SK-N-SH (cell line): ENCODE measurements around the gene TMEM132D. TPM values are rescaled to one million over a fixed set of nuclear protein-coding genes. Genes with fewer than 3 reads are reported as not detected.

Experiments
- CTCF ChIA-PET: fragments of 300-600, 350-600 bp; formaldehyde crosslinking; extraction: SDS; loops from one replicate; lab custom pipeline; 2021; lab: Yijun Ruan, JAX
- POLR2A ChIA-PET: fragments of 350-600 bp; sonication (Branson Sonifier 250); formaldehyde crosslinking; extraction: SDS; loops from one replicate; lab custom pipeline; 2020; ENCODE audit warnings: antibody characterized with exemption, inconsistent platforms; lab: Yijun Ruan, JAX
- DNase-seq: peaks from one replicate; pipeline ENCODE4 v3.0.0; 2012
- H2AFZ ChIP-seq: fragments of 200-600 bp; sonication (generic); 2 replicates; pipeline ENCODE4 v1.8.1; 2016; ENCODE audit warnings: antibody characterized with exemption, mild to moderate bottlenecking, low read depth
- H3F3A ChIP-seq: fragments of 200-600 bp; sonication (generic); replicated peaks from 2 replicates; pipeline ENCODE3; 2016; ENCODE audit warnings: antibody characterized with exemption, mild to moderate bottlenecking; ENCODE audit not compliant: insufficient read depth
- H3K27ac ChIP-seq, 2 experiments: fragments of 200-500 bp in 1 of 2; fragments of 200-600 bp in 1 of 2; sonication (Bioruptor generic) in 1 of 2; sonication (generic), shearing (Covaris generic) in 1 of 2; 2 replicates each; pipeline versions ENCODE4 v1.5.1 to v1.6.1; 2014 to 2016; ENCODE audit warnings: low read depth in 2 of 2, inconsistent platforms in 1 of 2, low read length in 1 of 2, mild to moderate bottlenecking in 1 of 2, mixed read lengths in 1 of 2
- H3K27me3 ChIP-seq: fragments of 200-600 bp; sonication (generic), shearing (Covaris generic); 2 replicates; pipeline ENCODE4 v1.6.1; 2016; ENCODE audit warnings: mixed run types; ENCODE audit not compliant: insufficient read depth
- H3K36me3 ChIP-seq, 2 experiments: fragments of 200-500 bp in 1 of 2; fragments of 200-600 bp in 1 of 2; sonication (Bioruptor generic) in 1 of 2; sonication (generic) in 1 of 2; replicated peaks in 1 of 2; 2 replicates each; pipeline versions ENCODE3 to v1.5.1; 2014 to 2016; ENCODE audit warnings: low read length in 1 of 2, mild to moderate bottlenecking in 1 of 2; ENCODE audit not compliant: insufficient read depth in 2 of 2, control insufficient read depth in 1 of 2
- H3K4me1 ChIP-seq, 2 experiments: fragments of 200-500 bp in 1 of 2; fragments of 200-600 bp in 1 of 2; sonication (Bioruptor generic) in 1 of 2; sonication (generic), shearing (Covaris generic) in 1 of 2; 2 replicates each; pipeline versions ENCODE4 v1.5.1 to v1.6.1; 2014 to 2016; ENCODE audit warnings: low read depth in 1 of 2, low read length in 1 of 2, mixed run types in 1 of 2; ENCODE audit not compliant: insufficient read depth in 2 of 2, control insufficient read depth in 1 of 2
- H3K4me2 ChIP-seq: fragments of 200-600 bp; sonication (generic), shearing (Covaris generic); 2 replicates; pipeline ENCODE4 v1.6.1; 2017; ENCODE audit warnings: mixed run types
- H3K4me3 ChIP-seq, 2 experiments: fragments of 200-500 bp in 1 of 2; fragments of 200-600 bp in 1 of 2; sonication (Bioruptor generic) in 1 of 2; sonication (generic), shearing (Covaris generic) in 1 of 2; 2 replicates each; pipeline versions ENCODE4 v1.5.1 to v1.8.1; 2014 to 2016; ENCODE audit warnings: low read depth in 2 of 2, inconsistent platforms in 1 of 2, low read length in 1 of 2, mild to moderate bottlenecking in 1 of 2, mixed read lengths in 1 of 2, moderate library complexity in 1 of 2
- H3K79me2 ChIP-seq: fragments of 200-600 bp; sonication (generic); 2 replicates; pipeline ENCODE4 v1.8.1; 2017; ENCODE audit warnings: mild to moderate bottlenecking; ENCODE audit not compliant: insufficient read depth
- H3K9ac ChIP-seq: fragments of 200-600 bp; sonication (generic); 2 replicates; pipeline ENCODE4 v1.6.1; 2017; ENCODE audit warnings: mixed run types
- H3K9me2 ChIP-seq: fragments of 200-600 bp; sonication (generic); 2 replicates; pipeline ENCODE4 v1.6.1; 2017; ENCODE audit warnings: mixed run types
- H3K9me3 ChIP-seq: fragments of 200-600 bp; sonication (generic); 2 replicates; pipeline ENCODE4 v1.6.1; 2017; ENCODE audit warnings: mixed run types, mild to moderate bottlenecking, moderate library complexity
- H4K20me1 ChIP-seq: fragments of 200-600 bp; sonication (generic); 2 replicates; pipeline ENCODE4 v1.6.1; 2017; ENCODE audit warnings: mild to moderate bottlenecking, mixed run types; ENCODE audit not compliant: insufficient read depth
- CHD2 ChIP-seq: fragments of 150-350 bp; IDR thresholded peaks from 2 replicates; pipeline ENCODE4 v1.6.1; 2018; ENCODE audit warnings: low read length; ENCODE audit not compliant: partially characterized antibody
- ELF1 ChIP-seq: IDR thresholded peaks from 2 replicates; pipeline ENCODE4 v1.4.0; 2012
- EZH2phosphoT487 ChIP-seq: fragments of 200-600 bp; sonication (generic); IDR thresholded peaks from 2 replicates; pipeline ENCODE4 v1.6.1; 2017; ENCODE audit warnings: low read depth, mixed run types, mild to moderate bottlenecking, antibody characterized with exemption, moderate library complexity, borderline replicate concordance
- GABPA ChIP-seq: IDR thresholded peaks from 2 replicates; pipeline ENCODE4 v1.4.0; 2012; ENCODE audit warnings: low read depth, mild to moderate bottlenecking
- GATA2 ChIP-seq: sonication (generic); formaldehyde crosslinking; IDR thresholded peaks from 2 replicates; pipeline ENCODE4 v1.5.0; 2020; ENCODE audit warnings: mild to moderate bottlenecking, missing genetic modification reagents
- JUND ChIP-seq: IDR thresholded peaks from 2 replicates; pipeline ENCODE4 v1.4.0; 2012
- MEF2A ChIP-seq: IDR thresholded peaks from 2 replicates; pipeline ENCODE4 v1.4.0; 2012; ENCODE audit warnings: low read depth, borderline replicate concordance
- MXI1 ChIP-seq: IDR thresholded peaks from 2 replicates; pipeline ENCODE4 v1.6.1; 2012; ENCODE audit warnings: mild to moderate bottlenecking, low read depth, low read length, improper control_type of control experiment
- RCOR1 ChIP-seq: fragments of 150-350 bp; IDR thresholded peaks from 2 replicates; pipeline ENCODE4 v1.6.1; 2017; ENCODE audit warnings: antibody characterized with exemption, low read length
- RXRA ChIP-seq: IDR thresholded peaks from 2 replicates; pipeline ENCODE4 v1.4.0; 2012; ENCODE audit warnings: low read depth, mild to moderate bottlenecking, borderline replicate concordance
- SIN3A ChIP-seq: IDR thresholded peaks from 2 replicates; pipeline ENCODE4 v1.6.1; 2012; ENCODE audit warnings: low read depth, mild to moderate bottlenecking, low read length, moderate library complexity, borderline replicate concordance
- WGBS: methylation state at CpG from one replicate; pipeline ENCODE4 v1.1.6; 2017; ENCODE audit warnings: low lambda C conversion rate; 5-methylcytosine and 5-hydroxymethylcytosine counted together
- polyA plus RNA-seq, 3 experiments: library from polyadenylated mRNA; depleted of rRNA; stranded (reverse); fragments of >200 nt; gene quantifications; 2 replicates each; pipeline ENCODE4 v1.2.3, GENCODE V29; 2012
- TF ChIP-seq, protein P1 (sequence below): fragments of 150-350 bp; IDR thresholded peaks from 2 replicates; pipeline ENCODE4 v1.6.1; 2016; ENCODE audit warnings: mild to moderate bottlenecking, low read depth, low read length
- TF ChIP-seq, protein P2 (sequence below): IDR thresholded peaks from 2 replicates; pipeline ENCODE4; 2012
- TF ChIP-seq, protein P3 (sequence below): IDR thresholded peaks from 2 replicates; pipeline ENCODE4 v1.4.0; 2012; ENCODE audit warnings: low read depth
- TF ChIP-seq, protein P4 (sequence below): IDR thresholded peaks from 2 replicates; pipeline ENCODE4 v1.6.1; 2012; ENCODE audit warnings: mild to moderate bottlenecking, low read depth, low read length, moderate library complexity
- TF ChIP-seq, protein P5 (sequence below): fragments of 150-350 bp; IDR thresholded peaks from 2 replicates; pipeline ENCODE4 v1.6.1; 2017; ENCODE audit warnings: antibody characterized with exemption, low read length, low read depth, borderline replicate concordance

Gene TMEM132D
- polyA plus RNA-seq, 1 of the 3 experiments (the other 2 are of a cell fraction), result not detected

DNA sequence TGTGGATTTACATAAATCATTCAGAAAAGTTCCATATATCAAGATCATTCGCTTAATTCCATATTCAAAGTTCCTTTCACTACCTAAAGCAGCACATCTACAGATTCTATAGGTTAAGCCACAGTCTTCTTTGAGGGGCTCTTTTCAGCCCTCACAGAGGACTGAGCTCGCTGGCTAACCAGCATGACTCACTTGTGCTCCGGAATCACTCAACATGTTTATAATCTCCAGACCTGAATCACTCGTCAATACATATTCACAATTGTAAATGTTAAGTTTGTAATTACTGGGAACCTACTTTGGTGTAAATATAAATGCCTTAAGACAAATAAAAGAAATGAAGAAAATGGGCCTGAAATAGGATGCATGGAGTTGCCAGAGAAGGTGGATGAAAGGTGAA lies 315.7 kb downstream of the TMEM132D start:
- Histone ChIP-seq H3K4me2 (no peak overlapping the region), H3K36me3 (no peaks in the 10 kb centered on the region), H4K20me1 (no peaks in the 10 kb centered on the region), H3K27me3 (no peaks in the 10 kb centered on the region), H3K9ac (no peak overlapping the region), H3K27ac (no peak overlapping the region), H3K9me3 (no peaks in the 10 kb centered on the region), H3F3A (no peaks in the 10 kb centered on the region), H3K9me2 (no peaks in the 10 kb centered on the region), H3K79me2 (no peaks in the 10 kb centered on the region), H3K4me3 (no peak overlapping the region), H2AFZ (no peak overlapping the region), H3K4me1 (no peaks in the 10 kb centered on the region)
- 18% methylated on average over 4 of the region's 4 CpGs for WGBS
- TF ChIP-seq, protein P1, sequence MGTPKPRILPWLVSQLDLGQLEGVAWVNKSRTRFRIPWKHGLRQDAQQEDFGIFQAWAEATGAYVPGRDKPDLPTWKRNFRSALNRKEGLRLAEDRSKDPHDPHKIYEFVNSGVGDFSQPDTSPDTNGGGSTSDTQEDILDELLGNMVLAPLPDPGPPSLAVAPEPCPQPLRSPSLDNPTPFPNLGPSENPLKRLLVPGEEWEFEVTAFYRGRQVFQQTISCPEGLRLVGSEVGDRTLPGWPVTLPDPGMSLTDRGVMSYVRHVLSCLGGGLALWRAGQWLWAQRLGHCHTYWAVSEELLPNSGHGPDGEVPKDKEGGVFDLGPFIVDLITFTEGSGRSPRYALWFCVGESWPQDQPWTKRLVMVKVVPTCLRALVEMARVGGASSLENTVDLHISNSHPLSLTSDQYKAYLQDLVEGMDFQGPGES, result no peak
- TF ChIP-seq, protein P2, sequence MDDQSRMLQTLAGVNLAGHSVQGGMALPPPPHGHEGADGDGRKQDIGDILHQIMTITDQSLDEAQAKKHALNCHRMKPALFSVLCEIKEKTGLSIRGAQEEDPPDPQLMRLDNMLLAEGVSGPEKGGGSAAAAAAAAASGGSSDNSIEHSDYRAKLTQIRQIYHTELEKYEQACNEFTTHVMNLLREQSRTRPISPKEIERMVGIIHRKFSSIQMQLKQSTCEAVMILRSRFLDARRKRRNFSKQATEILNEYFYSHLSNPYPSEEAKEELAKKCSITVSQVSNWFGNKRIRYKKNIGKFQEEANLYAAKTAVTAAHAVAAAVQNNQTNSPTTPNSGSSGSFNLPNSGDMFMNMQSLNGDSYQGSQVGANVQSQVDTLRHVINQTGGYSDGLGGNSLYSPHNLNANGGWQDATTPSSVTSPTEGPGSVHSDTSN, result no peak
- TF ChIP-seq, protein P3, sequence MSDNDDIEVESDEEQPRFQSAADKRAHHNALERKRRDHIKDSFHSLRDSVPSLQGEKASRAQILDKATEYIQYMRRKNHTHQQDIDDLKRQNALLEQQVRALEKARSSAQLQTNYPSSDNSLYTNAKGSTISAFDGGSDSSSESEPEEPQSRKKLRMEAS, result no peak
- TF ChIP-seq, protein P4, sequence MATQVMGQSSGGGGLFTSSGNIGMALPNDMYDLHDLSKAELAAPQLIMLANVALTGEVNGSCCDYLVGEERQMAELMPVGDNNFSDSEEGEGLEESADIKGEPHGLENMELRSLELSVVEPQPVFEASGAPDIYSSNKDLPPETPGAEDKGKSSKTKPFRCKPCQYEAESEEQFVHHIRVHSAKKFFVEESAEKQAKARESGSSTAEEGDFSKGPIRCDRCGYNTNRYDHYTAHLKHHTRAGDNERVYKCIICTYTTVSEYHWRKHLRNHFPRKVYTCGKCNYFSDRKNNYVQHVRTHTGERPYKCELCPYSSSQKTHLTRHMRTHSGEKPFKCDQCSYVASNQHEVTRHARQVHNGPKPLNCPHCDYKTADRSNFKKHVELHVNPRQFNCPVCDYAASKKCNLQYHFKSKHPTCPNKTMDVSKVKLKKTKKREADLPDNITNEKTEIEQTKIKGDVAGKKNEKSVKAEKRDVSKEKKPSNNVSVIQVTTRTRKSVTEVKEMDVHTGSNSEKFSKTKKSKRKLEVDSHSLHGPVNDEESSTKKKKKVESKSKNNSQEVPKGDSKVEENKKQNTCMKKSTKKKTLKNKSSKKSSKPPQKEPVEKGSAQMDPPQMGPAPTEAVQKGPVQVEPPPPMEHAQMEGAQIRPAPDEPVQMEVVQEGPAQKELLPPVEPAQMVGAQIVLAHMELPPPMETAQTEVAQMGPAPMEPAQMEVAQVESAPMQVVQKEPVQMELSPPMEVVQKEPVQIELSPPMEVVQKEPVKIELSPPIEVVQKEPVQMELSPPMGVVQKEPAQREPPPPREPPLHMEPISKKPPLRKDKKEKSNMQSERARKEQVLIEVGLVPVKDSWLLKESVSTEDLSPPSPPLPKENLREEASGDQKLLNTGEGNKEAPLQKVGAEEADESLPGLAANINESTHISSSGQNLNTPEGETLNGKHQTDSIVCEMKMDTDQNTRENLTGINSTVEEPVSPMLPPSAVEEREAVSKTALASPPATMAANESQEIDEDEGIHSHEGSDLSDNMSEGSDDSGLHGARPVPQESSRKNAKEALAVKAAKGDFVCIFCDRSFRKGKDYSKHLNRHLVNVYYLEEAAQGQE, result no peak
- no peak for TF ChIP-seq ELF1
- TF ChIP-seq SIN3A, result no peak
- no peak for TF ChIP-seq RCOR1
- TF ChIP-seq, protein P5, sequence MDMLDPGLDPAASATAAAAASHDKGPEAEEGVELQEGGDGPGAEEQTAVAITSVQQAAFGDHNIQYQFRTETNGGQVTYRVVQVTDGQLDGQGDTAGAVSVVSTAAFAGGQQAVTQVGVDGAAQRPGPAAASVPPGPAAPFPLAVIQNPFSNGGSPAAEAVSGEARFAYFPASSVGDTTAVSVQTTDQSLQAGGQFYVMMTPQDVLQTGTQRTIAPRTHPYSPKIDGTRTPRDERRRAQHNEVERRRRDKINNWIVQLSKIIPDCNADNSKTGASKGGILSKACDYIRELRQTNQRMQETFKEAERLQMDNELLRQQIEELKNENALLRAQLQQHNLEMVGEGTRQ, result no peak
- TF ChIP-seq MXI1, result no peak
- TF ChIP-seq RXRA, result no peak
- TF ChIP-seq EZH2phosphoT487, result no peak
- TF ChIP-seq MEF2A, result no peak
- no peak for TF ChIP-seq JUND
- no peak for TF ChIP-seq GABPA
- no peak for TF ChIP-seq GATA2 (CRISPR knock-in tag)
- no peak for TF ChIP-seq CHD2
- POLR2A ChIA-PET, result no interaction called here
- CTCF ChIA-PET, result no interaction called here
- DNase-seq, result no peak
